Gastrocnemius medialis (tissue), 4 donors: ENCODE data around the gene ANKRD17.

Source experiments
- CTCF ChIP-seq, 5 experiments: fragments of 450-650 bp in 3 of 5; fragments of 200-600 bp in 2 of 5; sonication (generic) in 2 of 5; IDR thresholded peaks in 4 of 5; conservative IDR thresholded peaks in 1 of 5; 1 replicate in 4 of 5; 2 replicates in 1 of 5; pipeline ENCODE4 v1.5.1; 2016 to 2019; ENCODE audit warnings: antibody characterized with exemption in 5 of 5, mild to moderate bottlenecking in 3 of 5, moderate library complexity in 3 of 5
- POLR2A ChIP-seq, 2 donors: fragments of 450-650 bp; IDR thresholded peaks; one replicate each; pipeline ENCODE4 v1.6.1; 2017; ENCODE audit warnings: antibody characterized with exemption in 2 of 2, mild to moderate bottlenecking in 2 of 2, moderate library complexity in 2 of 2

GRCh38 chr4:73220815-73221214 lies 37.8 kb downstream of the ANKRD17 start:
- no peak for TF ChIP-seq CTCF (IDR thresholded peaks at IDR 0.05 in 4 of 5, conservative IDR thresholded peaks at IDR 0.05 in 1 of 5)
- no peak for TF ChIP-seq POLR2A (IDR thresholded peaks at IDR 0.05)
